BLaER1 treated with 17β-estradiol and CSF1 and Interleukin-3, amounts not matched to agents 10 nM and 100 nM (cell line): ENCODE data around the gene SLC39A5.
A peak's percentile ranks its signal among the peaks of the same experiment; 100 is the strongest.
"Not testable (repeated sequence)": the region's sequence is repeated elsewhere in the genome, so short reads cannot be mapped to it uniquely, and the experiment has no call there.

Experiments
- H3K27ac ChIP-seq, 11 experiments: shearing (Covaris generic); formaldehyde crosslinking; 2 replicates each; pipeline ENCODE4 v1.8.1; 2022
- H3K27me3 ChIP-seq, 11 experiments: shearing (Covaris generic); formaldehyde crosslinking; 2 replicates each; pipeline ENCODE4 v1.8.1; 2022
- H3K36me3 ChIP-seq, 11 experiments: shearing (Covaris generic); formaldehyde crosslinking; 2 replicates each; pipeline ENCODE4 v1.8.1; 2022
- H3K4me1 ChIP-seq, 10 experiments: shearing (Covaris generic); formaldehyde crosslinking; 2 replicates each; pipeline ENCODE4 v1.8.1; 2022
- H3K4me2 ChIP-seq, 11 experiments: shearing (Covaris generic); formaldehyde crosslinking; 2 replicates each; pipeline ENCODE4 v1.8.1; 2022
- H3K4me3 ChIP-seq, 10 experiments: shearing (Covaris generic); formaldehyde crosslinking; 2 replicates each; pipeline ENCODE4 v1.8.1; 2022
- H3K9ac ChIP-seq, 11 experiments: shearing (Covaris generic); formaldehyde crosslinking; 2 replicates each; pipeline ENCODE4 v1.8.1; 2022
- H3K9me3 ChIP-seq, 11 experiments: shearing (Covaris generic); formaldehyde crosslinking; replicated peaks in 1 of 11; 2 replicates each; pipeline ENCODE4 v1.8.1; 2022
- H4K20me1 ChIP-seq, 11 experiments: shearing (Covaris generic); formaldehyde crosslinking; 2 replicates each; pipeline ENCODE4 v1.8.1; 2022
- Cebpa-rat ChIP-seq, 11 experiments: shearing (Covaris generic); IDR thresholded peaks; 2 replicates each; pipeline ENCODE4 v1.8.1; 2022

The SLC39A5 gene

GRCh38 chr12:56266693-56267442, 37.0 kb downstream of the SLC39A5 start, which contains the start of gene COQ10A:
Gene COQ10A, plus strand, starts transcription at chr12:56266942. Its CDS starts 177 bp downstream, at chr12:56267119.
- H3K4me1 ChIP-seq = peaks cover 14 to 23% (median 19%) of the 10 kb centered on the region in 10 experiments; a peak in 19 of 20 replicates
- H3K4me3 ChIP-seq = peak within 1 kb of the TSS; percentile 64 to 79 (median 69)
- H3K27ac ChIP-seq = peak within 1 kb of the TSS; percentile 30 to 84 (median 81); a peak in 20 of 22 replicates
- H3K27me3 ChIP-seq = no peaks in the 10 kb centered on the region
- no peaks in the 10 kb centered on the region for H3K9me3 ChIP-seq
- H3K4me2 ChIP-seq = peak within 1 kb of the TSS; percentile 85 to 98 (median 94)
- peak within 1 kb of the TSS; percentile 77 to 88 (median 83) for H3K9ac ChIP-seq
- no peak for TF ChIP-seq Cebpa-rat (IDR thresholded peaks at IDR 0.05)
- peaks cover 23 to 39% (median 32%) of the 10 kb centered on the region in 11 experiments for H3K36me3 ChIP-seq
- H4K20me1 ChIP-seq = peaks cover 0 to 42% (median 10%) of the 10 kb centered on the region in 11 experiments; a peak in 8 of 22 replicates

- Histone ChIP-seq H3K27me3 (no peaks in the 10 kb centered on the region), H3K27ac (peak overlapping the region; percentile 30 to 84 (median 81); a peak in 19 of 22 replicates)
- TF ChIP-seq Cebpa-rat (IDR thresholded peaks at IDR 0.05) = no peak
These were observed 37.7 kb downstream of the SLC39A5 start for GRCh38 chr12:56267443-56268071.

GRCh38 chr12:56271031-56271430, 41.2 kb downstream of the SLC39A5 start:
- TF ChIP-seq Cebpa-rat (IDR thresholded peaks at IDR 0.05) = no peak
- H3K4me1 ChIP-seq = peaks cover 9 to 17% (median 16%) of the 10 kb centered on the region in 10 experiments; a peak in 19 of 20 replicates
- peaks cover 65 to 81% (median 73%) of the 10 kb centered on the region in 11 experiments for H3K36me3 ChIP-seq
- no peak overlapping the region for H3K9ac ChIP-seq
- H4K20me1 ChIP-seq = peaks cover 0 to 55% (median 11%) of the 10 kb centered on the region in 11 experiments; a peak in 13 of 22 replicates
- H3K27ac ChIP-seq = no peak overlapping the region; a peak in 1 of 22 replicates
- no peak overlapping the region for H3K4me2 ChIP-seq
- H3K9me3 ChIP-seq = no peaks in the 10 kb centered on the region
- H3K27me3 ChIP-seq = no peaks in the 10 kb centered on the region
- no peak overlapping the region for H3K4me3 ChIP-seq

More at GRCh38 chr12:56267443-56268071, 37.7 kb downstream of the SLC39A5 start:
- H3K4me2 ChIP-seq = peak overlapping the region; percentile 85 to 98 (median 94)
- peaks cover 30 to 46% (median 39%) of the 10 kb centered on the region in 11 experiments for H3K36me3 ChIP-seq
- H3K4me3 ChIP-seq = peak overlapping the region; percentile 64 to 79 (median 69)
- peak overlapping the region; percentile 77 to 88 (median 83); a peak in 20 of 22 replicates for H3K9ac ChIP-seq
- H3K4me1 ChIP-seq = peaks cover 14 to 23% (median 19%) of the 10 kb centered on the region in 10 experiments; a peak in 19 of 20 replicates
- H3K9me3 ChIP-seq = no peaks in the 10 kb centered on the region
- H4K20me1 ChIP-seq = peaks cover 0 to 44% (median 11%) of the 10 kb centered on the region in 11 experiments; a peak in 8 of 22 replicates

GRCh38 chr12:56272468-56272867, 42.6 kb downstream of the SLC39A5 start:
- Histone ChIP-seq H4K20me1 (peaks cover 0 to 54% (median 9%) of the 10 kb centered on the region in 11 experiments; a peak in 13 of 22 replicates), H3K36me3 (peaks cover 75 to 95% (median 87%) of the 10 kb centered on the region in 11 experiments), H3K9ac (peak overlapping the region in 1 of 11 experiments; percentile 24; a peak in 1 of 22 replicates)
- not testable (repeated sequence) for H3K27me3 ChIP-seq, H3K9me3 ChIP-seq, H3K4me1 ChIP-seq, H3K4me3 ChIP-seq, H3K4me2 ChIP-seq, H3K27ac ChIP-seq

- Histone ChIP-seq H3K27me3 (no peaks in the 10 kb centered on the region), H3K36me3 (peaks cover 94 to 100% (median 99%) of the 10 kb centered on the region in 11 experiments), H3K4me1 (no peaks in the 10 kb centered on the region), H3K4me3 (no peak overlapping the region), H3K4me2 (no peak overlapping the region), H4K20me1 (peaks cover 0 to 48% (median 6%) of the 10 kb centered on the region in 11 experiments; a peak in 11 of 22 replicates), H3K9me3 (no peaks in the 10 kb centered on the region), H3K9ac (peak overlapping the region in 1 of 11 experiments; percentile 0; a peak in 1 of 22 replicates), H3K27ac (no peak overlapping the region)
- TF ChIP-seq Cebpa-rat (IDR thresholded peaks at IDR 0.05) = no peak
These were observed 44.4 kb downstream of the SLC39A5 start for GRCh38 chr12:56274299-56274698.

- Histone ChIP-seq H3K9ac (no peak overlapping the region), H3K9me3 (no peaks in the 10 kb centered on the region), H3K27me3 (no peaks in the 10 kb centered on the region), H3K4me1 (no peaks in the 10 kb centered on the region), H4K20me1 (peaks cover 0 to 62% (median 13%) of the 10 kb centered on the region in 11 experiments; a peak in 12 of 22 replicates), H3K27ac (no peak overlapping the region), H3K4me2 (no peak overlapping the region), H3K36me3 (peaks cover 96 to 100% (median 100%) of the 10 kb centered on the region in 11 experiments), H3K4me3 (no peak overlapping the region)
- no peak for TF ChIP-seq Cebpa-rat (IDR thresholded peaks at IDR 0.05)
These were observed 49.1 kb downstream of the SLC39A5 start for GRCh38 chr12:56278905-56279304.

- Histone ChIP-seq H3K9me3 (no peaks in the 10 kb centered on the region), H3K36me3 (peaks cover 93 to 100% (median 99%) of the 10 kb centered on the region in 11 experiments)
These were observed 51.0 kb downstream of the SLC39A5 start for GRCh38 chr12:56280849-56281248.

GRCh38 chr12:56282030-56282429, 52.2 kb downstream of the SLC39A5 start:
- Histone ChIP-seq H4K20me1 (peaks cover 0 to 58% (median 24%) of the 10 kb centered on the region in 11 experiments; a peak in 21 of 22 replicates), H3K9ac (no peak overlapping the region), H3K27me3 (no peaks in the 10 kb centered on the region), H3K4me2 (no peak overlapping the region), H3K9me3 (no peaks in the 10 kb centered on the region), H3K4me3 (no peak overlapping the region), H3K4me1 (no peaks in the 10 kb centered on the region), H3K27ac (no peak overlapping the region), H3K36me3 (peaks cover 92 to 100% (median 99%) of the 10 kb centered on the region in 11 experiments)
- no peak for TF ChIP-seq Cebpa-rat (IDR thresholded peaks at IDR 0.05)

More at GRCh38 chr12:56280849-56281248, 51.0 kb downstream of the SLC39A5 start:
- Histone ChIP-seq H3K27ac (no peak overlapping the region), H4K20me1 (peaks cover 0 to 50% (median 13%) of the 10 kb centered on the region in 11 experiments; a peak in 15 of 22 replicates), H3K9ac (no peak overlapping the region), H3K4me2 (no peak overlapping the region), H3K4me1 (no peaks in the 10 kb centered on the region), H3K27me3 (no peaks in the 10 kb centered on the region), H3K4me3 (no peak overlapping the region)
- TF ChIP-seq Cebpa-rat (IDR thresholded peaks at IDR 0.05) = no peak

GRCh38 chr12:56282579-56282978, 52.7 kb downstream of the SLC39A5 start:
- H3K9me3 ChIP-seq = no peaks in the 10 kb centered on the region
- H3K4me1 ChIP-seq = no peaks in the 10 kb centered on the region; a peak in 1 of 20 replicates
- H4K20me1 ChIP-seq = peaks cover 0 to 64% (median 29%) of the 10 kb centered on the region in 11 experiments; a peak in 21 of 22 replicates
- no peak overlapping the region for H3K27ac ChIP-seq
- no peak overlapping the region for H3K4me3 ChIP-seq
- no peak overlapping the region for H3K4me2 ChIP-seq
- no peak overlapping the region for H3K9ac ChIP-seq
- H3K36me3 ChIP-seq = peaks cover 91 to 100% (median 100%) of the 10 kb centered on the region in 11 experiments
- TF ChIP-seq Cebpa-rat (IDR thresholded peaks at IDR 0.05) = no peak
- no peaks in the 10 kb centered on the region for H3K27me3 ChIP-seq

GRCh38 chr12:56284263-56284662, 54.4 kb downstream of the SLC39A5 start:
- H3K4me3 ChIP-seq, H3K9me3 ChIP-seq, H3K27ac ChIP-seq, H3K9ac ChIP-seq, H3K4me2 ChIP-seq, H3K27me3 ChIP-seq: not testable (repeated sequence)
- Histone ChIP-seq H3K4me1 (peaks cover 0 to 12% (median 3%) of the 10 kb centered on the region in 10 experiments; a peak in 7 of 20 replicates), H4K20me1 (peaks cover 6 to 73% (median 45%) of the 10 kb centered on the region in 11 experiments; a peak in 21 of 22 replicates), H3K36me3 (peaks cover 86 to 100% (median 98%) of the 10 kb centered on the region in 11 experiments)
